GM12878 (cell line): ENCODE measurements around the gene SEMA3D. TPM values are rescaled to one million over a fixed set of nuclear protein-coding genes. Genes with fewer than 3 reads are reported as not detected.

Experiments used
- ATAC-seq: fragments of 200-7000 bp; cut with Tn5 transposase; 3 replicates; pipeline ENCODE4 v1.9.1; 2020; ENCODE audit warnings: mild to moderate bottlenecking, moderate library complexity
- BruUV-seq: library from RNA; stranded (reverse); fragments of 400-500 nt; replicated peaks from 2 replicates; lab custom pipeline; 2021; lab: Mats Ljungman, UMichigan
- CTCF ChIA-PET: fragments of 300-600 bp; sonication (Branson Sonifier 250); formaldehyde crosslinking; extraction: SDS; loops from one replicate; lab custom pipeline; 2021; ENCODE audit warnings: inconsistent platforms; lab: Yijun Ruan, JAX
- POLR2A ChIA-PET: fragments of 350-600 bp; formaldehyde crosslinking; extraction: SDS; loops from one replicate; lab custom pipeline; 2021; ENCODE audit warnings: inconsistent platforms; lab: Charles Lee
- RAD21 ChIA-PET: fragments of 300-600 bp; sonication (Branson Sonifier 250); formaldehyde crosslinking; loops from one replicate; lab custom pipeline; 2023; ENCODE audit warnings: antibody characterized with exemption; ENCODE audit not compliant: unreplicated experiment; lab: Charles Lee
- SMC1A ChIA-PET: fragments of 300-600 bp; sonication (Branson Sonifier 250); formaldehyde crosslinking; loops from one replicate; lab custom pipeline; 2023; ENCODE audit not compliant: unreplicated experiment, uncharacterized antibody; lab: Charles Lee
- DNase-seq: peaks from one replicate; pipeline ENCODE4 v3.0.0-alpha.2; 2011; ENCODE audit warnings: low read depth, low spot score
- FAIRE-seq: peaks from 3 replicates; lab custom pipeline; 2011; peaks lifted over from hg19 to GRCh38; lab: Jason Lieb, UNC
- H2AFZ ChIP-seq: 2 replicates; pipeline ENCODE4 v1.6.0; 2011; ENCODE audit warnings: low read depth, low read length, control low read depth; ENCODE audit not compliant: control insufficient read depth
- H3K27ac ChIP-seq: 2 replicates; pipeline ENCODE4 v1.5.1; 2011; ENCODE audit warnings: control low read depth; ENCODE audit not compliant: control insufficient read depth, insufficient read depth
- H3K27me3 ChIP-seq, 2 experiments: replicated peaks in 1 of 2; 2 replicates each; pipeline versions ENCODE4 v1.6.0 to v1.6.1; 2011; ENCODE audit warnings: low read length in 1 of 2; ENCODE audit not compliant: control insufficient read depth in 2 of 2, insufficient read depth in 2 of 2
- H3K36me3 ChIP-seq, 2 experiments: 2 replicates each; pipeline ENCODE4 v1.5.1; 2011; ENCODE audit warnings: low read length in 1 of 2; ENCODE audit not compliant: control insufficient read depth in 2 of 2, insufficient read depth in 2 of 2
- H3K4me1 ChIP-seq: 2 replicates; pipeline ENCODE4 v1.6.1; 2011; ENCODE audit warnings: mild to moderate bottlenecking, low read length, moderate library complexity, mixed read lengths; ENCODE audit not compliant: control insufficient read depth, insufficient read depth
- H3K4me2 ChIP-seq: 2 replicates; pipeline ENCODE4 v1.6.0; 2011; ENCODE audit warnings: control low read depth; ENCODE audit not compliant: control insufficient read depth, insufficient read depth
- H3K4me3 ChIP-seq: fragments of 200-600 bp; sonication (generic); 2 replicates; pipeline ENCODE4 v1.5.1; 2016
- H3K79me2 ChIP-seq: 2 replicates; pipeline ENCODE4 v1.6.0; 2011; ENCODE audit warnings: low read length; ENCODE audit not compliant: control insufficient read depth, insufficient read depth
- H3K9ac ChIP-seq: 2 replicates; pipeline ENCODE4 v1.8.0; 2011; ENCODE audit warnings: low read length, control low read depth, mixed read lengths; ENCODE audit not compliant: control insufficient read depth, insufficient read depth
- H3K9me3 ChIP-seq: replicated peaks from 3 replicates; pipeline ENCODE4 v1.5.1; 2011; ENCODE audit warnings: mild to moderate bottlenecking, low read length; ENCODE audit not compliant: control insufficient read depth, insufficient read depth
- H4K20me1 ChIP-seq: 2 replicates; pipeline ENCODE4 v1.6.0; 2011; ENCODE audit not compliant: control insufficient read depth, insufficient read depth
- ATF7 ChIP-seq: fragments of 450-650 bp; IDR thresholded peaks from 2 replicates; pipeline ENCODE4 v1.6.1; 2016; ENCODE audit warnings: low read depth, mild to moderate bottlenecking
- BACH1 ChIP-seq: fragments of 450-650 bp; IDR thresholded peaks from 2 replicates; pipeline ENCODE4 v1.6.1; 2017; ENCODE audit warnings: mild to moderate bottlenecking, borderline replicate concordance
- EGR1 ChIP-seq, 2 experiments: IDR thresholded peaks; 1 replicate in 1 of 2; 2 replicates in 1 of 2; pipeline ENCODE4 v1.6.1; 2011 to 2012; ENCODE audit warnings: low read depth in 2 of 2, low read length in 2 of 2, borderline replicate concordance in 1 of 2, mild to moderate bottlenecking in 1 of 2, moderate library complexity in 1 of 2
- ETV6 ChIP-seq, 2 experiments: fragments of 450-650 bp in 1 of 2; IDR thresholded peaks in 1 of 2; conservative IDR thresholded peaks in 1 of 2; 2 replicates each; pipeline ENCODE4 v1.6.1; 2014; ENCODE audit warnings: antibody characterized with exemption in 1 of 2, borderline replicate concordance in 1 of 2, low read depth in 1 of 2, mild to moderate bottlenecking in 1 of 2, moderate library complexity in 1 of 2
- HDGF ChIP-seq: fragments of 450-650 bp; IDR thresholded peaks from 2 replicates; pipeline ENCODE4 v1.6.1; 2016; ENCODE audit warnings: antibody characterized with exemption
- IRF4 ChIP-seq: IDR thresholded peaks from 2 replicates; pipeline ENCODE4 v1.6.1; 2011; ENCODE audit warnings: low read depth, low read length
- JUND ChIP-seq: IDR thresholded peaks from 2 replicates; pipeline ENCODE4 v1.6.1; 2012; ENCODE audit warnings: low read depth, mild to moderate bottlenecking, low read length, improper control_type of control experiment, moderate library complexity
- KDM1A ChIP-seq: fragments of 200-600 bp; sonication (generic); IDR thresholded peaks from 2 replicates; pipeline ENCODE4 v1.6.1; 2016; ENCODE audit warnings: borderline replicate concordance
- PAX5 ChIP-seq: IDR thresholded peaks from 2 replicates; pipeline ENCODE4 v1.6.1; 2011; ENCODE audit warnings: low read depth, low read length, borderline replicate concordance
- RBBP5 ChIP-seq: fragments of 200-600 bp; sonication (generic); conservative IDR thresholded peaks from 2 replicates; pipeline ENCODE4 v1.6.1; 2016
- RELA ChIP-seq: fragments of 450-650 bp; IDR thresholded peaks from 2 replicates; pipeline ENCODE4 v1.8.0; 2014; ENCODE audit warnings: borderline replicate concordance; ENCODE audit not compliant: partially characterized antibody
- SP1 ChIP-seq: IDR thresholded peaks from one replicate; pipeline ENCODE4 v1.6.1; 2011; ENCODE audit warnings: low read depth, low read length
- TBL1XR1 ChIP-seq: IDR thresholded peaks from 2 replicates; pipeline ENCODE4 v1.6.1; 2012; ENCODE audit warnings: low read depth, low read length, improper control_type of control experiment
- ZNF274 ChIP-seq: IDR thresholded peaks from one replicate; pipeline ENCODE4 v1.8.0; 2011; ENCODE audit not compliant: insufficient read length, insufficient read depth
- WGBS: methylation state at CpG from one replicate; pipeline ENCODE4 v1.1.6; 2016; ENCODE audit warnings: low lambda C conversion rate; ENCODE audit not compliant: insufficient replicate concordance, insufficient coverage; ENCODE audit errors: missing lambda C conversion rate; 5-methylcytosine and 5-hydroxymethylcytosine counted together
- in situ Hi-C: fragments of 300-500 bp; cut with MboI; formaldehyde crosslinking; loops from 9 replicates; pipeline ENCODE4 v1.14.3; 2018; ENCODE audit warnings: mixed read lengths
- intact Hi-C: fragments of 100-400 bp; cut with micrococcal nuclease; formaldehyde crosslinking; loops from one replicate; pipeline ENCODE4 v1.14.2; 2022; ENCODE audit not compliant: unreplicated experiment
- polyA plus RNA-seq, 11 experiments: library from polyadenylated mRNA; depleted of rRNA in 4 of 11; unstranded in 6 of 11; stranded (reverse) in 5 of 11; fragments of >200 nt; fragmentation: Nextera tagmentation in 4 of 11; fragmentation: Illumina TruSeq in 1 of 11; extraction: Ambion mirVana in 4 of 11; extraction: Trizol in 1 of 11; gene quantifications; 1 replicate in 1 of 11; 2 replicates in 10 of 11; pipeline versions ENCODE4 v1.2.1 to v1.2.3, GENCODE V29; 2011 to 2016; ENCODE audit warnings: inconsistent platforms in 2 of 11, missing spikeins in 2 of 11, low read depth in 1 of 11
- total RNA-seq, 4 experiments: library from RNA; depleted of rRNA in 3 of 4; stranded (reverse); fragments of >200 nt in 3 of 4; fragmentation: Illumina TruSeq in 1 of 4; extraction: Trizol in 1 of 4; gene quantifications; 2 replicates each; pipeline versions ENCODE4 v1.2.1 to v1.2.3, GENCODE V29; 2013 to 2021
- TF ChIP-seq, protein P1 (sequence below): fragments of 450-650 bp; formaldehyde crosslinking; IDR thresholded peaks from 2 replicates; pipeline ENCODE4 v1.4.0; 2022; ENCODE audit warnings: mild to moderate bottlenecking, moderate library complexity
- TF ChIP-seq, protein P2 (sequence below): IDR thresholded peaks from 2 replicates; pipeline ENCODE4 v1.6.1; 2011; ENCODE audit warnings: low read depth, mild to moderate bottlenecking, low read length, moderate library complexity, borderline replicate concordance; ENCODE audit errors: extremely low read depth
- TF ChIP-seq, protein P3 (sequence below): IDR thresholded peaks from 2 replicates; pipeline ENCODE4 v1.6.1; 2012; ENCODE audit warnings: low read depth, low read length, improper control_type of control experiment
- TF ChIP-seq, protein P4 (sequence below): IDR thresholded peaks from 2 replicates; pipeline ENCODE4 v1.6.1; 2012; ENCODE audit warnings: low read length, inconsistent platforms

Gene SEMA3D
- total and polyA plus RNA-seq, 10 of the 15 experiments (the other 5 are each of a cell fraction or from before 2014, with no cell fraction given) = 0.04 TPM; not detected in 9

DNA sequence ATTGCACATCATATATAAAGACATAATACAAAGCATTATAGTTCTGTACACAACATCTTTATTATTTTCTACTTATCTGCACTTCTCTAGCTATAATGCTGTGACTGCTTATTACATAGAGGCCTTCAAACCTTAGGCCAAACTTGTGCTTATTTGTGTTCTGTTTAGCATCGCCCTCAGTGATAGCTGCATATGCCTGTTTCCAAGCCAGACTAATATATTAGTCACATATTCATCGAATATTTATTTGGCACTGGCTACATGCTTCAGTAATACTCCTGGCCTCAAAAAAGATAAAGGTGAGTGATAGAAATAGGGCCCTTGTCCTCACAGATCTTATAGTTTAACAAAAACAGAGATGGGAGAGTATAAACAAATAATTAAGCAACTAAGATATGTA is 30.2 kb upstream of the SEMA3D start:
- ATAC-seq (no peak), FAIRE-seq (no peak), DNase-seq (no peak)
- no peaks in the 10 kb centered on the region for H4K20me1 ChIP-seq
- WGBS = 56% methylated on average over 2 of the region's 2 CpGs
- H3K27me3 ChIP-seq = no peaks in the 10 kb centered on the region
- no peak overlapping the region for H3K4me3 ChIP-seq
- H2AFZ ChIP-seq = no peak overlapping the region
- TF ChIP-seq, protein P1, sequence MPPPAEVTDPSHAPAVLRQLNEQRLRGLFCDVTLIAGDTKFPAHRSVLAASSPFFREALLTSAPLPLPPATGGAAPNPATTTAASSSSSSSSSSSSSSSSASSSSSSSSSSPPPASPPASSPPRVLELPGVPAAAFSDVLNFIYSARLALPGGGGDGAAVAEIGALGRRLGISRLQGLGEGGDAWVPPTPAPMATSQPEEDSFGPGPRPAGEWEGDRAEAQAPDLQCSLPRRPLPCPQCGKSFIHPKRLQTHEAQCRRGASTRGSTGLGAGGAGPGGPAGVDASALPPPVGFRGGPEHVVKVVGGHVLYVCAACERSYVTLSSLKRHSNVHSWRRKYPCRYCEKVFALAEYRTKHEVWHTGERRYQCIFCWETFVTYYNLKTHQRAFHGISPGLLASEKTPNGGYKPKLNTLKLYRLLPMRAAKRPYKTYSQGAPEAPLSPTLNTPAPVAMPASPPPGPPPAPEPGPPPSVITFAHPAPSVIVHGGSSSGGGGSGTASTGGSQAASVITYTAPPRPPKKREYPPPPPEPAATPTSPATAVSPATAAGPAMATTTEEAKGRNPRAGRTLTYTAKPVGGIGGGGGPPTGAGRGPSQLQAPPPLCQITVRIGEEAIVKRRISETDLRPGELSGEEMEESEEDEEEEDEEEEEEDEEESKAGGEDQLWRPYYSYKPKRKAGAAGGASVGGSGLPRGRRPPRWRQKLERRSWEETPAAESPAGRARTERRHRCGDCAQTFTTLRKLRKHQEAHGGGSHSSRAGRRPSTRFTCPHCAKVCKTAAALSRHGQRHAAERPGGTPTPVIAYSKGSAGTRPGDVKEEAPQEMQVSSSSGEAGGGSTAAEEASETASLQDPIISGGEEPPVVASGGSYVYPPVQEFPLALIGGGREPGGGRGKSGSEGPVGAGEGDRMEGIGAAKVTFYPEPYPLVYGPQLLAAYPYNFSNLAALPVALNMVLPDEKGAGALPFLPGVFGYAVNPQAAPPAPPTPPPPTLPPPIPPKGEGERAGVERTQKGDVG (CRISPR knock-in tag) = no peak
- no peak for TF ChIP-seq BACH1
- no peak for TF ChIP-seq KDM1A
- TF ChIP-seq, protein P2, sequence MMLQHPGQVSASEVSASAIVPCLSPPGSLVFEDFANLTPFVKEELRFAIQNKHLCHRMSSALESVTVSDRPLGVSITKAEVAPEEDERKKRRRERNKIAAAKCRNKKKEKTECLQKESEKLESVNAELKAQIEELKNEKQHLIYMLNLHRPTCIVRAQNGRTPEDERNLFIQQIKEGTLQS = no peak
- no peak for TF ChIP-seq PAX5
- no peak for TF ChIP-seq IRF4
- no peak for TF ChIP-seq JUND
- TF ChIP-seq ATF7 = no peak
- TF ChIP-seq EGR1 (IDR thresholded peaks at IDR 0.05; ENCODE audit: borderline replicate concordance in 1 of 2, low read depth in 2 of 2, low read length in 2 of 2) = no peak
- no peak for TF ChIP-seq HDGF
- TF ChIP-seq RBBP5 = no peak
- TF ChIP-seq ZNF274 = no peak
- TF ChIP-seq, protein P3, sequence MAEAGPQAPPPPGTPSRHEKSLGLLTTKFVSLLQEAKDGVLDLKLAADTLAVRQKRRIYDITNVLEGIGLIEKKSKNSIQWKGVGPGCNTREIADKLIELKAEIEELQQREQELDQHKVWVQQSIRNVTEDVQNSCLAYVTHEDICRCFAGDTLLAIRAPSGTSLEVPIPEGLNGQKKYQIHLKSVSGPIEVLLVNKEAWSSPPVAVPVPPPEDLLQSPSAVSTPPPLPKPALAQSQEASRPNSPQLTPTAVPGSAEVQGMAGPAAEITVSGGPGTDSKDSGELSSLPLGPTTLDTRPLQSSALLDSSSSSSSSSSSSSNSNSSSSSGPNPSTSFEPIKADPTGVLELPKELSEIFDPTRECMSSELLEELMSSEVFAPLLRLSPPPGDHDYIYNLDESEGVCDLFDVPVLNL = no peak
- TF ChIP-seq RELA = no peak
- TF ChIP-seq TBL1XR1 = no peak
- TF ChIP-seq, protein P4, sequence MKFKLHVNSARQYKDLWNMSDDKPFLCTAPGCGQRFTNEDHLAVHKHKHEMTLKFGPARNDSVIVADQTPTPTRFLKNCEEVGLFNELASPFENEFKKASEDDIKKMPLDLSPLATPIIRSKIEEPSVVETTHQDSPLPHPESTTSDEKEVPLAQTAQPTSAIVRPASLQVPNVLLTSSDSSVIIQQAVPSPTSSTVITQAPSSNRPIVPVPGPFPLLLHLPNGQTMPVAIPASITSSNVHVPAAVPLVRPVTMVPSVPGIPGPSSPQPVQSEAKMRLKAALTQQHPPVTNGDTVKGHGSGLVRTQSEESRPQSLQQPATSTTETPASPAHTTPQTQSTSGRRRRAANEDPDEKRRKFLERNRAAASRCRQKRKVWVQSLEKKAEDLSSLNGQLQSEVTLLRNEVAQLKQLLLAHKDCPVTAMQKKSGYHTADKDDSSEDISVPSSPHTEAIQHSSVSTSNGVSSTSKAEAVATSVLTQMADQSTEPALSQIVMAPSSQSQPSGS = no peak
- no peak for TF ChIP-seq ETV6 (conservative IDR thresholded peaks at IDR 0.05 in 1 of 2, IDR thresholded peaks at IDR 0.05 in 1 of 2; ENCODE audit: borderline replicate concordance in 1 of 2, low read depth in 1 of 2)
- TF ChIP-seq SP1 = no peak
- H3K9me3 ChIP-seq = no peaks in the 10 kb centered on the region
- H3K4me1 ChIP-seq = no peaks in the 10 kb centered on the region
- no peaks in the 10 kb centered on the region for H3K79me2 ChIP-seq
- in situ Hi-C loops = no loop called here
- ChIA-PET SMC1A (no interaction called here), RAD21 (no interaction called here), POLR2A (no interaction called here), CTCF (interaction anchor here (1.0 kb wide), 1 partner anchor 9 kb away, joined by 3 read pairs; no protein-coding TSS in a partner anchor)
- H3K4me2 ChIP-seq = no peak overlapping the region
- intact Hi-C loops = no loop called here
- no peak overlapping the region for H3K9ac ChIP-seq
- H3K36me3 ChIP-seq = no peaks in the 10 kb centered on the region
- H3K27ac ChIP-seq = no peak overlapping the region
- no TSS peak for BruUV-seq
